Measurements from ENCODE around the gene SAMD4A.
"Not testable (repeated sequence)": the region's sequence is repeated elsewhere in the genome, so short reads cannot be mapped to it uniquely, and the experiment has no call there.

SAMD4A gene

DNA sequence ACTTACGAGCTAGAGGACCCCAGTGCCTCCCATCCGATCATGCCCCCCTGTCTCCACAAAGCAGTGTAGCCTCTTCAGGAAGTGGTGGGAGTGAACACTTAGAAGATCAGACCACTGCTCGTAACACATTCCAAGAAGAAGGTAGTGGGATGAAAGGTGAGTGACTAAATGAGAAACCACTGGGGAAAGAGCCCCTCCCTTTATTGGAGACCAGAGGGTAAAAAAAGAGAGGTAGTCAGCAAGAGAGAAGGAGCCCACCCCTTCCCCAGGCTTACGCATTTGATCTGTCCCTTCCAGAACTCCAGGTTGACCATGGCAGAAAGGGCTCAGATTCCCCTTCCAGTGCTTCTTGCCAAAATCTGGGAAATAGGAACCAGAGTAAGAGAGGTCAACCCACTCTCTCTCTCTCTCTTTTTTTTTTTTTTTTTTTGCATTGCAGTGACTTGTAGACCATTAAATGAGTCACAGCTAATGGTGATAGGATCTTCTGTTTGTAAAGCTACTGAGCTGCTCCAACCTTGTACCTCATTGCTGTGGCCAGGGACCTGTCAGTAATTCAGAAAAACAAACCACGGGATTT, 170.3 kb downstream of the SAMD4A start:
- DNase-seq, result no peak

DNA sequence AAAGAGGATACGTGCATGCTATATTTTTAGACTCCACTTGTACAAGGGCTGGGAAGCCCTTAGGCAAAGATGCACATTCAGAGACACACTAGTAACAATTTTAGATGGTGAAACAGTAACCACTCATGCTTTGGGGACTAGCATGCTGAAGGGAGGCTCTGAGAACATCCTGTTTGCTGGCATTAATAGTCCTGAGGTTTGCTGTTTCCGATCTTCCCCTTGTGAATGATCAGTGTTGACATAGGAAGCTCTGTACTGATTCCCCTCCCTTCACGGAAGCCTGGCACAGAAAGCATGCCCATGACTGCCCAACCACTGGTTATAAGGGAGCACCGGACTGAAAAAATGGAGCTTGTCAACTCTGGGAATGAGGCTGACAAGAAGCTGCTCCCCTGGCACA, 171.1 kb downstream of the SAMD4A start:
- no peak for DNase-seq

DNA sequence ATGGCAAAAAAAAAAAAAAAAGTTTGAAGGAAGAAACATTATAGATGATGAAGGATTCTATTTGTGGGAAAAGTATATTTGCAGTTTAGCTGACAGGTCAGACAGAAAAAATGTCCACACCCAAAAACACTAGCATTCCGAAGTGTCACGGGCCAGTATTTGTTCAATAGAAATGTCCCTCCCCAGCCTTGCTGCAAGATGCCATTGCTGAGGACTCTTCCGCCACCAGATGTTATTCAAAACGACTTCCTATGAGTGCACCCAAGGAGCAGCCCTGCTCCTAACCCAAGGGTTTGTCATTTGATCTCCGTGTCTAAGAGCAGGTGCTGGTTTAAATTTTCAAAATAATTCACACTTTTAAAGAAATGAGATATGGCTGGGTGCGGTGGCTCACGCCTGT, 172.6 kb downstream of the SAMD4A start:
- DNase-seq, result no peak

DNA sequence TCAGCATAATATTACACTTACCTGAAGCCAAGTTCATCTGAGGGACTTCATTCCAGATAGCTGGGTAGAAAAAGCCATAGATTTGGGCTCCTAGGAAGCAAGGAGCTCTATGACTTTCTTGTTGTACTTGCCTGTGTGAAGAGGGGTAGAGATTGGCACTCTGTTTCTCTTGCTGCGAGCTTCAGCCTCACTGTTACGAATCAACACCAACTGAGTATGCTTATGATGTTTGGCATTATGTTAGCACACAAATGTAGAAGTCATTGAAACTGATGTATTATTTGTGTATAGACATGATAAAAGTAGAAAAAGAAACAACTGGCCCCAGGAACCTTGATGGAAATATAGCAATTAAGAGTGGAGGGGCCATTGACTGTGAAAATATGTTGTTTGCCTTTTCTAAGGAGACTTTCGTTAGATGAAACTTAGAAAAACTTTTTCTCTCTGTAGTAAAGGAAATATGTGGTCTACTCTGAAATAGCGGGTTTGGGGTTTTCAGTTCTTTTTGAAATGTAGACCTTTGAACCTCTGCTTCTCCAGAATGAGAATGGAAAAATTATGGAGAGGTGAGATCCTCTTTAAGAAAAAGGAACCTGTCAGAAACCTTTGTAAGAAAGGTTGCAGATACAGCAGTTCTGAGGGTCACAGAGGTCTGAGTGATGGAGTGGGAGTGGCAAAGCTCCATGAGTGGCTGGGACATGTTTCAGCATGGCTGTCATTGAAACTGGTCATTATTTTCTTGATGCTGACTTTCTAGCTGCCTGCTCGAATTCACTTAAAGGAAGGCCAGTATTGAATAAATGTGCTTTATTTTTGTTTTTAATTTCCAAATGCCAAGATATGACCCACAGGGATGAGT, 175.8 kb downstream of the SAMD4A start:
- no peak for DNase-seq

DNA sequence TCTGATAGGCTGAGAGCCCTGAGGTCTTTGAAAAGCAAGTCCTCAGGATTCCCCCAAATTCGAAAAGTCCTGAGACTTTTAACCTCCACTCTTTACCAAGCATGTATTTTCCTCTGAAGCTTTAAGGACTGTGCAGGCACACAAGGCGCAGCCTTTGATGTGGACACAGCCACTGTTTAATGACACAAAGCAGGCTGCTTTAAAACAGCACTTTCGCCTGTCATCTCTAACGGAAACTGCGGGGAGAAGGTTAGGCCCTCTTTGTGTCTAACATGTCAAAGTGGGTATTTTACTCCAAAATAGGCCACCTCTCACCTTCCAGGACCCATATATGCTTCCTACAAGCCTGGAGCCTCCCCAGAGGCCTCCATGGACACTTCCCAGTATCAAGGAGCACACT, 176.5 kb downstream of the SAMD4A start:
- no peak for DNase-seq

DNA sequence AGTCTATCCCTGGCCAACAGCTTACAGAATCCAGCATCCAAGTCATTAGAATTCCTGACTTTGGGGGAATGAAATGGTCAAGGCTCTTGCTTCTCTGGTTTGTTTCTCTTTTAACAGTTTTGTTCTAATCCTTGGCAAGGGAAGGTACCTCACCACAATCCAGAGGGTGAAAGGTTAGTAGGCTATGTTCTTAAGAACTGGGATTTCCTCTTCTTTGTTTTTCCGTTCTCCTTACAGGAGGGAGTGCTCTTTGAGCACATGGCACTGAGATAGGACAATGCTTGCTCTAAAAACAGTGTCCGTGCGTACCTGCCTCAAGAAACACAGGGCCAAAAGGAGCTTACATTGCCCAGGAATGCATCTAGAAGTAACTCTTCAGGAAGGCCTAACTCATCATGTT, 179.1 kb downstream of the SAMD4A start:
- DNase-seq, result no peak

DNA sequence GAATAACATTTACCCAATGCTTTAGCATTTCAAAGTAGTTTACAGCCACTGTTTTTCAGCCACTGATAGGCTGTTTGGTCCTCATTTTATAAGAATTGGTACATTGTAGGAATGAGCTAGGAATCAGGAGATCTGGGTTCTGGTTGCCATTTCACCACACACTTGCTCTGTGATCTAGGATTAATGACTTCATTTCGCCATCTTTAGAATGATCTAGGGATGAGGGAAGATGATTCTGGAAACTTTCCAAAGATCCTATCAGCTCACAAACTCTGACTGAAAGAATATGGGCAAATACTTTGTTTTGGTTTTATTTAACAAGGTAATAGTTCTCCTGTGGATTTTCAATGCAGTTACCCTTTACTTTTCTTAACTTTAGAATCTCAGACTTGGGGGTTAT, 180.7 kb downstream of the SAMD4A start:
- DNase-seq, result no peak

DNA sequence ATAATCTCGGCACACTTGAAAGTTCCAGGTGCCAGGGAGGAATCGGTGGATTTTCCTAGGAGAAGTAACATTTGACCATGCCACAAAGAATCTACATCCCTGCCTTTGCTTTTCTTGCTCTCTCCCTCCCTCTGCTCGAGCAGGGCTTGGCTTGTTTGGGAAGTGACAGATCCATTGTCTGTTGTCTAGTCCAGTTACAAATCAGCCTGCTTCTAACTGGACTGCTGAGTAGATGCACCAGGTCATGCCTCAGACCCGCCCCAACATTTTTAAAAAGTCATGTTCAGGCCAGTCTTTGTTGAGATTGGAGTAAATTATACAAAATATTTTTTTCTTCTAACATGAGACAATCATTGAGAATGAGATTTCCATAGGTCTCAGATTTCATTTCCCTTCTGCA, 182.3 kb downstream of the SAMD4A start:
- no peak for DNase-seq

DNA sequence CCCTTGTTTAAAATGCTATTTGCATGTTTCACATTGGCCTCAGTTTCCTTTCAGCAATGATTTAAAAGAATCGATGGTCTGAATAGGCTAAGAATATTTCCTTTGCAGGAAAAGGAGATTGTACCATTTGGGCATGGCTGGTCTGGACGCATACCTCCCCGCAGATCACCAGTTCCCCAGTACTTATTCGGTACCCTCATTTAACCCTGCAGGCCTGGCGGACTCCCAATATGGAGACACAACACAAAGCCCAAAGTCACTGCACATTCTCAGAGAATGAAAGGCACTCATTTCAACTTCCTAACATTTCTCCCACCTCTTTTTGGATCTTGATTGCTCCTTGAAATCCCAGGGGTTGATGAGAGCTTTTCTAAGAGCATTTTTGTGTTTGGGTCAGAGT, 182.8 kb downstream of the SAMD4A start:
- no peak for DNase-seq

DNA sequence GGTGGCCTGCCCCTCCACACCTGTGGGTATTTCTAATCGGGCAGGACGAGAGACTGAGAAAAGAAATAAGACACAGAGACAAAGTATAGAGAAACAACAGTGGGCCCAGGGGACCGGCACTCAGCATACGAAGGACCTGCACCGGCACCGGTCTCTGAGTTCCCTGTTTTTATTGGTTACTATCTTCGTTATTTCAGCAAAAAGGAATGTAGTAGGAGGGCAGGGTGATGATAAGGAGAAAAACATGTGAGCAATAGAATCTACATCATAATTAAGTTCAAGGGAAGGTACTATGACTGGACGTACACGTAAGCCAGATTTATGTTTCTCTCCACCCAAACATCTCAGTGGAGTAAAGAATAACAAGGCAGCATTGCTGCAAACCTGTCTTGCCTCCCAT, 185.7 kb downstream of the SAMD4A start:
- DNase-seq, result not testable (repeated sequence)

DNA sequence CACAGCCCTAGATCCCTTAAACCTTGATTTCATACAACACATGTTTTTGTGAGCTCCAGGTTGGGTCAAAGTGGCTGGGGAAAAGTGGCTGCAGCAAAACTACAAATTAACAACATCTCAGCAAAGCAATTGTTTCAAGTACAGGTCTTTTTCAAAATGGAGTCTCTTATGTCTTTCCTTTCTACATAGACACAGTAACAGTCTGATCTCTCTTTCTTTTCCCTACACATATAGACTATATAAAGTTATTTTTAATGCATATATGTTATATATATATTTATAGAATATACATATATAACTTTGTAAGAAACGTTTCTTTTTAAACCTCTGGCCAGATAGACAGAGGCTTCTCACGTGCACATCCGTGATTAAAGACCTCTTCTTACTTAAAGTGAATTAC, 186.5 kb downstream of the SAMD4A start:
- DNase-seq, result not testable (repeated sequence)

DNA sequence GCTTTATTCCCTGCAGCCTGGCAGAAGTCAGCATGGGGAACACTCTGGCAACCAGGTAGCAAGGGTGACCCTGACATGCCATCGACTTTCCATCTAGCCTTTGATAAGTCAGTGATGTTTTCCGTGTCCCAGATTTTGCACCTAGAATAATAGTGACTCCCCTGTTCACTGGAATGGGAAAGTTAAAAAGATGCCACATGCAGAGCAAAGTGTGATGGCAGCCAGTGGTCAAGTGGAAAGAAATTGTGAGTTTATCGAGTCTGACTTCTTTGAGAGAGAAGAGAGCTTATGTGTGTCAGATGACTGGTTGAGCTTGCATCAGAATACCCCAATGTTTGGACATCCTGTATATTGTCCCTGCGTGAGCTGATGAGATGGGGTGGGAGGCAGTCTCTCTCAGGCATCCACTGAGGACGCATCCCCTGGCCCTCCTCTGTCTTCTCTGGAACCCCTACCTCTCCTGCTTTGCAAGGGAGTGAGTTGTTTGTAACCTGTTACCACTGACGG, 187.2 kb downstream of the SAMD4A start:
- DNase-seq, result no peak

DNA sequence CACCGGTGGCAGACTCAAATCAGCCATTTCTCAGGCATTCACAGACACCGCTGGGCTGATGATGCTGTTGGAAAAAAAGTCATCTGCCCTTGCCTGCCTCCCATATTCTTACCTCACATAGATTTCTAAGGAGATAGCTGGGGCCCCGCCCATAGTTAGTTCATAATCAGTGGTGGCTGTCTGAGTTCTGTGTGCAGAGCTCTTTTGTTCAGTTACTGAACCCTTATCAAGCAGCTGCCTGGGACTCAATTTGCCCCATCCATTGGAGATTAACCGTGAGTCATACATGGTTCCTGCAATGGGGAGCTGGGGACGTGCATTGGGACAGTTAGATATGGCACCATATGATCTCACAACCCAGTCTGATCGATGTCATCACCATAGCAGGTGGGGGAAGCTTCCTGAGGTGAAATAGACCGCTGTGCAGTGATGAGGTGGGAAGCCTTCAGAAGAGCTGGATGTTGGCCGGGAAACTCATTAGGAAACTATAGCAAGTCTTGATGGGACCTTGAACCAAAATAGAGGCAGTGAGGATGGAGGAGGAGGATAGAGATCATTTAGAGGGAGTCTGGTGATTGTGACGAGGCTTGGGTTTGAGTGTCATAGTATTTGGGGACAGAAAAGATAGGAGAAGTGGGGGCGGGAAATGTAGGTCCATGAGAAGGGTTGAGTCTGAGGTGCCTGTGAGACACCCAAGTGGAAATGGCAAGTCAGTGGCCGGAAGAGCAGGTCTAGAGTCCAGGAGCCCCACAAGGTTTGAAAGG, 187.9 kb downstream of the SAMD4A start:
- no peak for DNase-seq

DNA sequence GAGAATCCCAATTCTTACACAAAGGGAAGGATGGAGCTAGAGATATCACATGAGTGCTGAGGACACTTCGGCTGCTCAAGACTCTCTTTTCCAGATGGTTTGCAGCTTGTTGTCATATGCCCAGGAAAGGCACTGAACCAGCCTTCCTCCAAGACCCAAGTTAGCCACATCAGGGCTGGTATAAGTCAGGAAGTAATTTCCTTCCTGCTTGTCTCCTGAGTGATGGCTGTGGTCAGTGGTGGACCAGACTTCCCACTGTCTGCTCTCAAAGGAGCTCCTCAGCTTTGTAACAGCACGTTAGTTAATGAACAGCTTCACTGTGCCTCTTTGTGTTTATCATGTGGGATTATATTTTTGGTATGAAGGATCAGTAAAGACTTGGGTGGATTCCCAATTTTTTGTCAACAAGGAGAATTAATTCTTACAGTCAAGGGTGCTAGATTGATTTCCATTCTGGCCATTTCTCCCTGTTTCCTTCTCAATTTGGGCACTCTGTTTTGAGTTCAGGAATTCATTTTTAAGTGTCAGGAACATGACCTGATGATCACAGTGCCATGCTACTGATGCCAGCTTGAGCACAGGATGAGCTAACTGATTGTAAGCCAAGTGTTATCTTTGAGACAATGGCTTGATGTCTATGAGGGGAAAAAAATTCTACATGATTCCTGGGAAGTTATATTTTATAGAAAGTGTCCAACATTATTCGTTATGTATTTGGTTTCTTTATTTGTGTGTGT, 189.9 kb downstream of the SAMD4A start:
- DNase-seq, result no peak

DNA sequence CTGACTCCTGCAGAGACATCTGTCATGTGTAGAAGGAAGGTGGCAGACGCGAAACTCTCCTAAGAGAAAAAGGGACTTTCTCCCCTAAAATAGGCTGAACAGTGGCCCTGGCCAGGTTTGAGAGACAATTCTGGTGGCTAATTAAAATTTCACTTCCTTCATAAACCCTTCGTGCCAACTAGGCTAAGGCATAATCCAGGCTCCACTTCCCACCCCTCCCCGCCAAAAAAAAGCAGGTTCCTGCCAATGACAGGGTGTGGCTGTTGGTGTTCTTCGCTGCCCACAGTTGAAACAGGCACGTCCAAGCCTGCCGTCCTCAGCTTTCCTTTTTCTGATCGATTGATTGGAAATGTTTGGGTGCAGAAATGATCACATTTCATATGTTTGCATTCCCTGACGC, 191.1 kb downstream of the SAMD4A start:
- DNase-seq, result no peak

DNA sequence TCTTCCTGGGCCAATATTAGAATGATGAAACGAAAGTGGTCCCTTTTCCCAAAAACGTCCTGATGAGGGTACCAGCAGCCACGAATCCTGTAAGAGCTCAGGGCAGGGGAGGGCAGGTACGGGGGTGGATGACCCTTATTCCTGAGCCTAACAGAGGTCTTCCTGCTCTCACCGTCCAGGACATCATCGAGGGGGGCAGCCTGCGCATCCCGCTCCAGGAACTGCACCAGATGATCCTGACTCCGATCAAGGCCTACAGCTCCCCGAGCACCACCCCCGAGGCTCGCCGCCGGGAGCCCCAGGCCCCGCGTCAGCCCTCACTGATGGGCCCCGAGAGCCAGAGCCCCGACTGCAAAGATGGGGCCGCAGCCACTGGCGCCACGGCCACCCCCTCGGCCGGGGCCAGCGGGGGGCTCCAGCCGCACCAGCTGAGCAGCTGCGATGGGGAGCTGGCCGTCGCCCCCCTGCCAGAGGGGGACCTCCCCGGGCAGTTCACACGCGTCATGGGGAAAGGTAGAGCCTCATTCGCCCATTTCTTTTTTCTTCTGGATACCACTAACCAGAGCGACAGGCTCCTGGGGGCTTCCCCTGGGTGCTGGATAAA, 193.2 kb downstream of the SAMD4A start:
- DNase-seq, result no peak

DNA sequence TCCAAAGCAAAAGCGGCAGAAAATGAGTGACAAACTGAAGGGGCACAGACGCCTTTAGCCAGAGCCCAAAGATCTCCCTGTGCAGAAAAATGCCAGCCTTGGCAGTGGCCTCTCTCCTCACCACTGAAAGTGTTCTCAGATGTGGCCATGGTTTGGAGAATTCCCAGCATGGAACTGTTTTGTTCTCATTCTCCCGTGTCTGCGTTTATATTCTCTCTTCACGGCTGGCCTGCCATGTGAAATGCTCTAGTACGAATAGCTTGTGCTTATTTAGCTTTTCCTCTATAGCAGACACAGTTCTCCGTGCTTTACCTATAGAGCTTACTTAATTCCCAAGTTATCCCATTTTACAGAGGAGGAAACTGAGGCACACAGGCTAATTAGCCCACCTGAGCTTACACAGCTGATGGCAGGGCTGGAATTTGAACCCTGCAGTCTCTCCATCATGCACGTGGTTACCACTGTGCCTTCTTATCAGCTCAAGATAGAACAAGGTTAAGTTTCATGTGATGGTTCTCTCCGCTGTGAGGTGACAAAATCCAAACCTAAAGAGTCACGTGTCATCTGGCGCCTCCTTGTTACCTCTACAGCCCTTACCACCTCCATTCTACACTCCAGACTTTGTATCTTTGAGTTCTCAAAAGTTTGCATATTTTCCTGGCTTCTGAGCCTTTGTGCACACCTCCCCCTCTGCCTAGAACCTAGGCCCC, 194.1 kb downstream of the SAMD4A start:
- no peak for DNase-seq

DNA sequence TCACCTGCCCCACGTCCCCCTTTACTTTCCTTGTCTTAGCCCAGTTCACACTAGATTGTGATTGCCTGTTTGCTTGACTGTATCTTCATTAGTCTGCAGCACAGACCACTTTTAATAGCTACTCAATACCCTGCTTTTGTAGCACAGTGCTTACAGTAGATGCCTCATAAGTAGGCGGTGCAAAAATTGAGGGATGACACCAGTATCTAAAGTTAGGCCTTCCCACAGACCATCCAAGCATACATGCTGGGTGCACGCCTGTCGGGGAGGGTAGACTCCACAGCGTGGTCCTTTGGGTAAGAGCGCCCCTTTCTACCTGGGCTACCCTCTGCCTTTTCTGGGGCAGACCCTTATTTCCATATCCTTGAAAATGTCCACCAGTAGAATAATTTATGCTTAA, 194.9 kb downstream of the SAMD4A start:
- DNase-seq, result no peak

DNA sequence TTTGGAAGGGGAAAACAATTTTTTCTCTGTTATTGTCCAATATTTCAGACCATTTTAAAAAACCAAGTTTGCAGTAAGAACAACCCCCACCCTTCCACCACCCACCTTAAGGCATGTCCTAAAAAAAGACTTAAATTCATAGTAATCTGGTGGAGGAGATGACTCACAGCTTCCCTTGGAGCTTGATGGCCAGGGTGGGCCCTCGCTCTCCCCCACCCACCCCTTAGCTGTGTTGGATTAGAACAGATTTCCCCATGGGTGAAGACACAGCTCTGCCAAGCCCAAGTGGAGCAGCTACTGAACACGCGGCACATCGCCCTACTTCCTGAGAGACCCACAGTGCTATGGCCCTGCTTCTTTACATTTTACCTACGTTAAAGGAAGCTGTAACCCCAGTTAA, 195.4 kb downstream of the SAMD4A start:
- DNase-seq, result no peak

DNA sequence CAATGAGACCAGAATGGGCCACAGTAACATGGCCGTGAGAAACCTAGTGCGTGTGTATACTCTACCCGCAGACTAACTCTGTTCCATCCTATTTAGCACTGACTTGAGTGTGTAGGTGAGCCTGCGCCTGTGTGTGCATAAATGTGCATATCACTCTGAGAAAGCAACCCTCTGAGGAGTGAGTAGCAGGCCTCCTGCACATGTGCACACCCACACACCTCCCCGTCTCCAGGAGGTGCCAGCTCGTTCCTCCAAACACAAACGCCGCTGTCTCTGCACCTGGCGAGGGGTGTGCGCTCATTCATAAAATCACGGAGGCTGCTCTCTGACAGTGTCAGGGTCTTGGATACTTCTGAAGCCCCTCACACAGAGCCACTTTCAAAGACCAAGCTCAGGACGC, 196.8 kb downstream of the SAMD4A start:
- DNase-seq, result no peak

DNA sequence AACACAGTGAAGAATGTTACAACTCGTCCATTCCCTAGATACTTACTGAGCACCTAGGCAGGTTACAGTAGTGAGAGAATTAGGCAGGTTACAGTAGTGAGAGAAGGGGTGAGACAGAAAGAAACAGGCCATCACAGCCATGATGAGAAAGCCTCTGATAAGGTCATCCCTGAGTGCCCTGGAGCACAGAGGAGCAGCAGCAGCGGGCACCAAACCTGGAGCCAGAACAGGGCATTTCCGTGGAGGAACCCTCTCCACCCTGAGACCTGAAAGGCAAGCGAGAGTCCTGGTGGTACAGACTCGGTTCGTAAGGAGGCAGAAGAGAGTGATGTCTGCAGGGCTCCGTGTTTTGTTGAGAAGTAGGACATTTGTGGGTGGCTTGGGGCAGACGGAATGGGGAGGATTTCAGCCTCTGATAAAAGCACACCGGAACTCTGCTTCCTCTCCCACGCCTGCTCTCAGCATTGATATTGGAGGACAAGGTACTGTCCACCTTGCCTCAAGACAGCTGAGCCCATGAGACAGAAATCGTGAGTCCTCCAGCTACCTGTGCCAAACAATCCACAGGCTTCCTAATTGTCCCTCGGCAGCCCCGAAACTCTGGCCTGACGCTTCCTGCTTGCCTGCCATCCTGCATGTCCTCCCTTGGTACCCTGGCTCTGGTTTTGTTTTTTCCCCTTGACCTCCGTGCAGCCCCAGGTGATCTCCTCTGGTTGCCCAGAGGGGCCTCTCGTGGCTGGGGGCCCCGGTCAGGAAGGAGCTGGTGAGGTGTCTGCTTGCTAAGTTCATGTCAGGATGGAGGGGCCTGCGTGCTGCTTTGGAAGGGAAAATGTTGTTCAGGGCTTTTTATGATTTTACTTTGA, 199.6 kb downstream of the SAMD4A start:
- no peak for DNase-seq
